ENCODE measurements around the gene CDK5RAP2. TPM values are rescaled to one million over a fixed set of nuclear protein-coding genes. Genes with fewer than 3 reads are reported as not detected.

Gene CDK5RAP2
- total RNA-seq, 1 donor from 2014 or later: 16.8 TPM

DNA sequence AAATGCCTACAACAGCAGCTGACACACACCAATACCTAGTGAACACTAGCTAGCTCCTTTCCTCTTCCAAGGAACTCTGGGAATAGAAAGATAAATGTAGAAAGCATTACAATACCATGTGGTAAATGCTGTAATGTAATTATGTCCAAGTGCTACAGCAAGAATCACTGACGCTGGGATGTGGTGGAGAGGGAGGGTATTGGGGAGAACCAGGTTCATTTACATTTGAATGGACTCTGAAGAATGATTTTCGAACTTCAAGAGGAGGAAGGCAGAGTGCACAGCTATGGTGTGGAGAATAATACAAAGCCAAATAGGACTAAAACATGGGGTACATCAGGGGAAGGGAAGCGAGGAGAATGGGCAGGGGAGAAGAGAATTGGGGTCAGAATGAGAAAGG lies 158.0 kb downstream of the CDK5RAP2 start:
- Histone ChIP-seq H3K36me3 (ENCODE audit: control insufficient read depth, insufficient read depth, low read length) (peaks cover 1% of the 10 kb centered on the region), H3K4me3 (ENCODE audit: low read depth, low read length) (no peak overlapping the region), H3K27me3 (ENCODE audit: control insufficient read depth, insufficient read depth, low read length) (no peaks in the 10 kb centered on the region)
- TF ChIP-seq CTCF (IDR thresholded peaks at IDR 0.05; ENCODE audit: insufficient read depth, low read length, severe bottlenecking): no peak
- FAIRE-seq (no peak), DNase-seq (ENCODE audit: low read depth) (no peak)

DNA sequence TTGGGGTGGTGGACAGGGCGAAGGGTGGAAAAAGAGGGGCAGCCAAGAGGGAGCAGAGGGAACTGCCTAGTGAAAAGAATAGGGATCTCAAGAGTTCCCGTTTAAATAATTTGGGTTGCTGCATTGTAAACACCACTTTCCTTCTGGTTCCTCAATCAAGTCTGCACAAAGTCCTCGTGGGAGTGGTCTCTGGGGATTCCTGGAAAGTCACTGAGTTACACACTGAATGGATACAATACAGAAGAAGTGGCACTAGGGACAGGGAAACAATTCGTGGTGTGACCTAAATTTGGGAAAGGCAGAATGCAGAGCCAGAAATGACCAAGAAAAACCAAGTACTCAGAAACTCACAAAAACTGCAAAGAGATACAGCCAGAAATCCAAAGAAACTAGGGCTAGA lies 161.7 kb downstream of the CDK5RAP2 start:
- H3K4me3 ChIP-seq (ENCODE audit: low read depth, low read length): no peak overlapping the region
- no peak for DNase-seq (ENCODE audit: low read depth)
- no peak for FAIRE-seq
- peaks cover 1% of the 10 kb centered on the region for H3K36me3 ChIP-seq (ENCODE audit: control insufficient read depth, insufficient read depth, low read length)
- no peak for TF ChIP-seq CTCF (IDR thresholded peaks at IDR 0.05; ENCODE audit: insufficient read depth, low read length, severe bottlenecking)
- H3K27me3 ChIP-seq (ENCODE audit: control insufficient read depth, insufficient read depth, low read length): no peaks in the 10 kb centered on the region

DNA sequence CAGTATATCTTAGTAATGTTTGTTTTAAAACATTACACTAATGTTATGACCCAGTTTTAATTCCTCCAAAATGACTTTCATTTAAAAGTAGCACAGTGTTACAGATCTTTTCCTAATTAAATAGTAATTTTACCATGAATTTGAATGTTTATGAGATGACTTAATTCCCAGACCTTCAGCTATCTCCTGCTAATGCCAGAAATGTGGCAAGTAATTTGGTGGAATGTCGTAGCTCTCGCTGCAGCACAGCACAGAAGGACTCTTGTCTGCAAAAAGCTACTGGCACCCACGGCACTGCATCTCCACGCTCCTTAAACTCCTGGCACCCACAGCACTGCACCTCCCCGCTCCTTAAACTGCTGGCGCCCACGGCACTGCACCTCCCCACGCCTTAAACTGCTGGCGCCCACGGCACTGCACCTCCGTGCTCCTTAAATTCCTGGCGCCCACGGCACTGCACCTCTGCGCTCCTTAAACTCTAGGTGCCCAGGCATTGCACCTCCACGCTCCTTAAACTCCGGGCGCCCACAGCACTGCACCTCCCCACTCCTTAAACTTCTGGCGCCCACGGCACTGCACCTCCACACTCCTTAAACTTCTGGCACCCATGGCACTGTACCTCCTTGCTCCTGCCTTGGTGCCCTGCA lies 163.1 kb downstream of the CDK5RAP2 start:
- DNase-seq (ENCODE audit: low read depth): no peak
- no peak for TF ChIP-seq CTCF (IDR thresholded peaks at IDR 0.05; ENCODE audit: insufficient read depth, low read length, severe bottlenecking)
- Histone ChIP-seq H3K27me3 (ENCODE audit: control insufficient read depth, insufficient read depth, low read length) (no peaks in the 10 kb centered on the region), H3K4me3 (ENCODE audit: low read depth, low read length) (no peak overlapping the region), H3K36me3 (ENCODE audit: control insufficient read depth, insufficient read depth, low read length) (no peaks in the 10 kb centered on the region)
- FAIRE-seq: no peak

DNA sequence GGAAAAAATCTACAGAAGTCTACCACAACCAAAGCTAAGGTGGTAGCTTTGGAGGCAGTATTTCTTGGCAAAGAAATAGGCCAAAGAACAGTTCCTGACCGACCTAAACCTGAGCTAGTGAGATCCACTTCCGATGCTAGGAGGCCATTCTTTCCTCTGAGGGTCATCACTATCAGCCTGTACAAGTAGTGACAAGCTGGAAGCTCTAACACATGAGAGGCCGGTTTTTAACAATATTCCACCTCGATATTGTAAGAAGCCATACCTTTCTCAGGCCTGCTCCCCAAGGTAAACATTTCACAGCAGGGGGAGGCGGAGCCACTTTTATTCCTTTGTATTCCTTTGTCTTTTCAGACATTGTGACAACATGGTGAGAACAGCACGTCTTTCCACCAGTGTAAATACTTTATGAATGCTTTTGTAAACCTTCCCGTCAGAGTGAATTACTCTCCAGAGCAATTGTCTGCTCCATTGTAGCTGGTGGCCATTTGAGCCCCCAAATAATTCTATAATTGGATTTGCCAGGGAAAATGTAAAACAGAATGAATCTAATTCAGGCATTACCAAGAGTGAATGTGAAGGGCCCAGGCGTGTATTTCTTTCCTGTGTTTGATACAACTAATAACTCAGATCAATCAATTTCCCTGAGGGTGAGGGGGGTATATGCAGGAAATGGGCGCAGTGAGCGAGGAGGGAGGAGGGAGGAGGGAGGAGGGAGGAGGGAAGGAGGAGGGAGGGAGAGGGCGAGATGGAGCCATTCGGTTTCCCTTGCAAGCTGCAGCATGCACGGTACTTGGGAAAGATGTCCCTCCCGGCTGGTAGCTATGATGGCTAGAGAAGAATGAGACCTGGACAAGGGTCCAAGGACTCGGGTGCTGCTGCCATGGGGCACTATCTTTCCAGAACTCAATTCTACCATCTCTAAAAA lies 166.6 kb downstream of the CDK5RAP2 start:
- FAIRE-seq (peak; percentile 84), DNase-seq (ENCODE audit: low read depth) (peak; percentile 70)
- H3K4me3 ChIP-seq (ENCODE audit: low read depth, low read length): no peak overlapping the region
- peaks cover 5% of the 10 kb centered on the region for H3K36me3 ChIP-seq (ENCODE audit: control insufficient read depth, insufficient read depth, low read length)
- TF ChIP-seq CTCF (IDR thresholded peaks at IDR 0.05; ENCODE audit: insufficient read depth, low read length, severe bottlenecking): no peak
- no peaks in the 10 kb centered on the region for H3K27me3 ChIP-seq (ENCODE audit: control insufficient read depth, insufficient read depth, low read length)

- TF ChIP-seq CTCF (IDR thresholded peaks at IDR 0.05; ENCODE audit: insufficient read depth, low read length, severe bottlenecking): no peak
- DNase-seq (ENCODE audit: low read depth) (peak; percentile 54), FAIRE-seq (peak; percentile 76)
- Histone ChIP-seq H3K36me3 (ENCODE audit: control insufficient read depth, insufficient read depth, low read length) (peaks cover 8% of the 10 kb centered on the region), H3K4me3 (ENCODE audit: low read depth, low read length) (no peak overlapping the region), H3K27me3 (ENCODE audit: control insufficient read depth, insufficient read depth, low read length) (no peaks in the 10 kb centered on the region)
Observed at GRCh38 chr9:120412425-120412951, 167.5 kb downstream of the CDK5RAP2 start.
